SU-DHL-6 (cell line): ENCODE results near the gene ADAMTS19.

Source experiments
- H2AFZ ChIP-seq: fragments of 200-600 bp; sonication (generic); 2 replicates; pipeline ENCODE4 v1.6.1; 2014; ENCODE audit warnings: low read depth, mild to moderate bottlenecking, moderate library complexity, mixed read lengths, antibody characterized with exemption, low read length; ENCODE audit not compliant: severe bottlenecking
- H3F3A ChIP-seq: fragments of 200-600 bp; shearing (Covaris generic); 2 replicates; pipeline ENCODE4 v1.6.0; 2016; ENCODE audit warnings: antibody characterized with exemption, mild to moderate bottlenecking; ENCODE audit not compliant: insufficient read depth
- H3K27ac ChIP-seq: fragments of 200-600 bp; sonication (generic); 2 replicates; pipeline ENCODE4 v1.5.1; 2016; ENCODE audit warnings: low read depth, mild to moderate bottlenecking, low read length, moderate library complexity, mixed read lengths
- H3K27me3 ChIP-seq: fragments of 200-600 bp; sonication (generic), shearing (Covaris generic); 2 replicates; pipeline ENCODE4 v1.6.0; 2014; ENCODE audit warnings: mild to moderate bottlenecking, low read length
- H3K36me3 ChIP-seq: fragments of 200-600 bp; sonication (generic); 2 replicates; pipeline ENCODE4 v1.6.1; 2014; ENCODE audit warnings: mild to moderate bottlenecking, low read length, mixed read lengths
- H3K4me2 ChIP-seq: fragments of 300-600, 200-600 bp; shearing (Covaris generic), sonication (generic); 2 replicates; pipeline ENCODE4 v1.6.0; 2014; ENCODE audit warnings: low read length, low read depth, mild to moderate bottlenecking; ENCODE audit not compliant: poor library complexity, severe bottlenecking
- H3K4me3 ChIP-seq: fragments of 200-600 bp; sonication (generic); 2 replicates; pipeline ENCODE4 v1.5.1; 2014; ENCODE audit warnings: antibody characterized with exemption, low read length, mild to moderate bottlenecking, mixed read lengths; ENCODE audit not compliant: insufficient read depth, poor library complexity, severe bottlenecking
- H3K79me2 ChIP-seq: fragments of 200-600 bp; sonication (generic); 2 replicates; pipeline ENCODE4 v1.6.1; 2014; ENCODE audit warnings: mild to moderate bottlenecking, low read length, moderate library complexity; ENCODE audit not compliant: insufficient read depth
- H3K9ac ChIP-seq: fragments of 200-600 bp; sonication (generic); 2 replicates; pipeline ENCODE4 v1.7.0; 2014; ENCODE audit warnings: mild to moderate bottlenecking, low read length
- H3K9me2 ChIP-seq: fragments of 200-600 bp; sonication (generic); replicated peaks from 2 replicates; pipeline ENCODE4 v1.6.1; 2014; ENCODE audit warnings: low read length; ENCODE audit not compliant: insufficient read depth
- H3K9me3 ChIP-seq: fragments of 200-600 bp; sonication (generic); 2 replicates; pipeline ENCODE4 v1.6.1; 2014; ENCODE audit warnings: low read length, mixed read lengths; ENCODE audit not compliant: insufficient read depth
- H4K20me1 ChIP-seq: fragments of 200-600 bp; sonication (generic); 2 replicates; pipeline ENCODE4 v1.6.1; 2014; ENCODE audit warnings: low read depth, mild to moderate bottlenecking, antibody characterized with exemption, low read length, moderate library complexity, mixed read lengths
- CTCF ChIP-seq: fragments of 200-600 bp; sonication (generic); IDR thresholded peaks from one replicate; pipeline ENCODE4 v1.5.1; 2017; ENCODE audit warnings: antibody characterized with exemption, mild to moderate bottlenecking, low read length, moderate library complexity; ENCODE audit not compliant: insufficient read depth, poor library complexity, severe bottlenecking
- EZH2phosphoT487 ChIP-seq: fragments of 200-600 bp; sonication (generic), shearing (Covaris generic); conservative IDR thresholded peaks from 2 replicates; pipeline ENCODE4 v1.6.1; 2018; ENCODE audit warnings: mild to moderate bottlenecking, antibody characterized with exemption, low read length, moderate library complexity, mixed read lengths

The ADAMTS19 gene

GRCh38 chr5:129593525-129593924 is 133.4 kb downstream of the ADAMTS19 start:
- Histone ChIP-seq H3K4me3 (no peak overlapping the region), H3K27ac (no peak overlapping the region), H3K9me2 (no peaks in the 10 kb centered on the region), H4K20me1 (no peaks in the 10 kb centered on the region), H3K9ac (no peak overlapping the region), H3K9me3 (no peaks in the 10 kb centered on the region), H3K36me3 (no peaks in the 10 kb centered on the region), H3K27me3 (no peaks in the 10 kb centered on the region), H3K79me2 (no peaks in the 10 kb centered on the region), H2AFZ (no peak overlapping the region), H3F3A (no peaks in the 10 kb centered on the region), H3K4me2 (no peak overlapping the region)
- TF ChIP-seq EZH2phosphoT487 (no peak), CTCF (no peak)

GRCh38 chr5:129601576-129601975 is 141.5 kb downstream of the ADAMTS19 start:
- no peaks in the 10 kb centered on the region for H3K36me3 ChIP-seq
- H3K9me2 ChIP-seq, result no peaks in the 10 kb centered on the region
- no peak overlapping the region for H3K4me3 ChIP-seq
- no peak overlapping the region for H3K9ac ChIP-seq
- H3K9me3 ChIP-seq, result no peaks in the 10 kb centered on the region
- no peaks in the 10 kb centered on the region for H4K20me1 ChIP-seq
- no peak overlapping the region for H3K27ac ChIP-seq
- H3K79me2 ChIP-seq, result no peaks in the 10 kb centered on the region
- TF ChIP-seq EZH2phosphoT487 (no peak), CTCF (no peak)
- no peaks in the 10 kb centered on the region for H3F3A ChIP-seq
- H2AFZ ChIP-seq, result no peak overlapping the region
- no peak overlapping the region for H3K4me2 ChIP-seq
- no peaks in the 10 kb centered on the region for H3K27me3 ChIP-seq

- Histone ChIP-seq H3K9me3 (no peaks in the 10 kb centered on the region), H3K4me2 (no peak overlapping the region), H3K4me3 (no peak overlapping the region), H3K27ac (no peak overlapping the region), H3K36me3 (no peaks in the 10 kb centered on the region), H2AFZ (no peak overlapping the region), H3K27me3 (no peaks in the 10 kb centered on the region), H3K9me2 (no peaks in the 10 kb centered on the region), H3K9ac (no peak overlapping the region), H4K20me1 (no peaks in the 10 kb centered on the region), H3F3A (no peaks in the 10 kb centered on the region), H3K79me2 (no peaks in the 10 kb centered on the region)
- TF ChIP-seq CTCF, result no peak
- no peak for TF ChIP-seq EZH2phosphoT487
Observed at GRCh38 chr5:129608350-129608749, 148.3 kb downstream of the ADAMTS19 start.

GRCh38 chr5:129609710-129610109 is 149.6 kb downstream of the ADAMTS19 start:
- TF ChIP-seq EZH2phosphoT487, result no peak
- TF ChIP-seq CTCF, result no peak
- H3K27ac ChIP-seq, result no peak overlapping the region
- no peaks in the 10 kb centered on the region for H3K79me2 ChIP-seq
- no peak overlapping the region for H3K4me2 ChIP-seq
- no peaks in the 10 kb centered on the region for H3K36me3 ChIP-seq
- H3F3A ChIP-seq, result no peaks in the 10 kb centered on the region
- no peak overlapping the region for H3K4me3 ChIP-seq
- no peaks in the 10 kb centered on the region for H3K9me3 ChIP-seq
- H3K9me2 ChIP-seq, result no peaks in the 10 kb centered on the region
- no peak overlapping the region for H3K9ac ChIP-seq
- no peaks in the 10 kb centered on the region for H3K27me3 ChIP-seq
- no peaks in the 10 kb centered on the region for H4K20me1 ChIP-seq
- H2AFZ ChIP-seq, result no peak overlapping the region
